ENCODE results near the gene STS.

STS gene

GRCh38 chrX:7155163-7155562, 7.7 kb downstream of the STS start:
- no peak overlapping the region for H3K4me3 ChIP-seq (replicated peaks; ENCODE audit: low read depth, low read length)
- DNase-seq (ENCODE audit: extremely low read depth, low read depth), result no peak
- no peak for TF ChIP-seq CTCF (IDR thresholded peaks at IDR 0.05; ENCODE audit: low read depth, low read length, missing control alignments)

GRCh38 chrX:7156879-7157278, 9.4 kb downstream of the STS start:
- DNase-seq (ENCODE audit: extremely low read depth, low read depth), result no peak
- H3K4me3 ChIP-seq (replicated peaks; ENCODE audit: low read depth, low read length), result no peak overlapping the region
- TF ChIP-seq CTCF (IDR thresholded peaks at IDR 0.05; ENCODE audit: low read depth, low read length, missing control alignments), result no peak

- TF ChIP-seq CTCF (IDR thresholded peaks at IDR 0.05; ENCODE audit: low read depth, low read length, missing control alignments), result no peak
- no peak overlapping the region for H3K4me3 ChIP-seq (replicated peaks; ENCODE audit: low read depth, low read length)
- DNase-seq (ENCODE audit: extremely low read depth, low read depth), result no peak
These were observed 11.0 kb downstream of the STS start for GRCh38 chrX:7158468-7158990.

- DNase-seq (ENCODE audit: extremely low read depth, low read depth), result no peak
- TF ChIP-seq CTCF (IDR thresholded peaks at IDR 0.05; ENCODE audit: low read depth, low read length, missing control alignments), result no peak
- H3K4me3 ChIP-seq (replicated peaks; ENCODE audit: low read depth, low read length), result no peak overlapping the region
These were observed 11.8 kb downstream of the STS start for GRCh38 chrX:7159149-7159861.

- TF ChIP-seq CTCF (IDR thresholded peaks at IDR 0.05; ENCODE audit: low read depth, low read length, missing control alignments), result no peak
- no peak overlapping the region for H3K4me3 ChIP-seq (replicated peaks; ENCODE audit: low read depth, low read length)
- DNase-seq (ENCODE audit: extremely low read depth, low read depth), result no peak
These were observed 15.7 kb downstream of the STS start for GRCh38 chrX:7163146-7163677.

GRCh38 chrX:7164174-7164573, 16.7 kb downstream of the STS start:
- TF ChIP-seq CTCF (IDR thresholded peaks at IDR 0.05; ENCODE audit: low read depth, low read length, missing control alignments), result no peak
- H3K4me3 ChIP-seq (replicated peaks; ENCODE audit: low read depth, low read length), result no peak overlapping the region
- no peak for DNase-seq (ENCODE audit: extremely low read depth, low read depth)
